K562 (cell line): ENCODE measurements around the gene NUP210. TPM values are rescaled to one million over a fixed set of nuclear protein-coding genes. Genes with fewer than 3 reads are reported as not detected.

Experiments used
- E2F3 ChIP-seq: fragments of 250-450 bp; sonication (Bioruptor Pico); IDR thresholded peaks from 2 replicates; pipeline ENCODE4 v1.4.0; 2020; ENCODE audit warnings: mild to moderate bottlenecking
- ELF2 ChIP-seq: fragments of 250-450 bp; sonication (Bioruptor Pico); IDR thresholded peaks from 2 replicates; pipeline ENCODE4 v1.5.0; 2021; ENCODE audit warnings: mild to moderate bottlenecking
- FUS ChIP-seq: fragments of 200-400 bp; formaldehyde crosslinking; optimal IDR thresholded peaks from 2 replicates; pipeline ENCODE3; 2017; ENCODE audit warnings: low read depth, low read length
- GABPB1 ChIP-seq: sonication (generic); formaldehyde crosslinking; IDR thresholded peaks from 2 replicates; pipeline ENCODE4 v1.8.0; 2022; ENCODE audit warnings: mild to moderate bottlenecking, missing genetic modification reagents
- GATAD2B ChIP-seq: fragments of 450-650 bp; IDR thresholded peaks from 2 replicates; pipeline ENCODE4 v1.6.1; 2017; ENCODE audit warnings: mild to moderate bottlenecking, borderline replicate concordance
- HDAC3 ChIP-seq: fragments of 450-650 bp; IDR thresholded peaks from 2 replicates; pipeline ENCODE4 v1.6.1; 2018; ENCODE audit warnings: borderline replicate concordance, mild to moderate bottlenecking, moderate library complexity; ENCODE audit not compliant: partially characterized antibody
- HLTF ChIP-seq: fragments of 450-650 bp; IDR thresholded peaks from 2 replicates; pipeline ENCODE4 v1.6.1; 2016
- KDM1A ChIP-seq, 2 experiments: fragments of 450-650 bp; IDR thresholded peaks; 2 replicates each; pipeline ENCODE4 v1.6.1; 2016; ENCODE audit warnings: mild to moderate bottlenecking in 2 of 2
- MYBL2 ChIP-seq, 2 experiments: fragments of 450-650 bp in 1 of 2; sonication (generic) in 1 of 2; formaldehyde crosslinking in 1 of 2; IDR thresholded peaks; 2 replicates each; pipeline versions ENCODE4 v1.6.1 to v1.8.1; 2017 to 2022; ENCODE audit warnings: borderline replicate concordance in 1 of 2, inconsistent platforms in 1 of 2, low read depth in 1 of 2, mild to moderate bottlenecking in 1 of 2, missing genetic modification reagents in 1 of 2, moderate library complexity in 1 of 2
- RBM22 ChIP-seq: fragments of 200-400 bp; formaldehyde crosslinking; IDR thresholded peaks from 2 replicates; pipeline ENCODE4 v1.6.1; 2018; ENCODE audit warnings: low read length, low read depth; ENCODE audit not compliant: poor library complexity, severe bottlenecking
- polyA plus RNA-seq, 8 experiments: library from polyadenylated mRNA; depleted of rRNA in 4 of 8; stranded (reverse) in 5 of 8; unstranded in 3 of 8; fragments of >200 nt; fragmentation: Nextera tagmentation in 2 of 8; fragmentation: Illumina TruSeq in 1 of 8; extraction: Ambion mirVana in 2 of 8; extraction: Trizol in 1 of 8; gene quantifications; 2 replicates each; pipeline versions ENCODE4 v1.2.1 to v1.2.3, GENCODE V29; 2011 to 2014; ENCODE audit warnings: inconsistent platforms in 1 of 8, missing spikeins in 1 of 8
- total RNA-seq, 7 experiments: library from RNA; depleted of rRNA in 6 of 7; stranded (reverse); fragments of >200 nt in 6 of 7; fragmentation: Illumina TruSeq in 2 of 7; extraction: Trizol in 2 of 7; gene quantifications; 2 replicates each; pipeline versions ENCODE4 v1.2.1 to v1.2.3, GENCODE V29; 2011 to 2021; ENCODE audit warnings: low replicate concordance in 1 of 7
- TF ChIP-seq, protein P1 (sequence below), 2 experiments: fragments of 450-650 bp; formaldehyde crosslinking in 1 of 2; IDR thresholded peaks; 2 replicates each; pipeline versions ENCODE4 v1.4.0 to v1.6.1; 2014 to 2020; ENCODE audit warnings: mild to moderate bottlenecking in 2 of 2, borderline replicate concordance in 1 of 2, low read depth in 1 of 2
- TF ChIP-seq, protein P2 (sequence below): sonication (generic); formaldehyde crosslinking; IDR thresholded peaks from 2 replicates; pipeline ENCODE4 v1.8.1; 2023; ENCODE audit warnings: mild to moderate bottlenecking, missing genetic modification reagents

Gene NUP210
- total and polyA plus RNA-seq, 9 of the 15 experiments (the other 6 are each of a cell fraction or from before 2014, with no cell fraction given), result 1.2 to 138 (median 44.0) TPM

DNA sequence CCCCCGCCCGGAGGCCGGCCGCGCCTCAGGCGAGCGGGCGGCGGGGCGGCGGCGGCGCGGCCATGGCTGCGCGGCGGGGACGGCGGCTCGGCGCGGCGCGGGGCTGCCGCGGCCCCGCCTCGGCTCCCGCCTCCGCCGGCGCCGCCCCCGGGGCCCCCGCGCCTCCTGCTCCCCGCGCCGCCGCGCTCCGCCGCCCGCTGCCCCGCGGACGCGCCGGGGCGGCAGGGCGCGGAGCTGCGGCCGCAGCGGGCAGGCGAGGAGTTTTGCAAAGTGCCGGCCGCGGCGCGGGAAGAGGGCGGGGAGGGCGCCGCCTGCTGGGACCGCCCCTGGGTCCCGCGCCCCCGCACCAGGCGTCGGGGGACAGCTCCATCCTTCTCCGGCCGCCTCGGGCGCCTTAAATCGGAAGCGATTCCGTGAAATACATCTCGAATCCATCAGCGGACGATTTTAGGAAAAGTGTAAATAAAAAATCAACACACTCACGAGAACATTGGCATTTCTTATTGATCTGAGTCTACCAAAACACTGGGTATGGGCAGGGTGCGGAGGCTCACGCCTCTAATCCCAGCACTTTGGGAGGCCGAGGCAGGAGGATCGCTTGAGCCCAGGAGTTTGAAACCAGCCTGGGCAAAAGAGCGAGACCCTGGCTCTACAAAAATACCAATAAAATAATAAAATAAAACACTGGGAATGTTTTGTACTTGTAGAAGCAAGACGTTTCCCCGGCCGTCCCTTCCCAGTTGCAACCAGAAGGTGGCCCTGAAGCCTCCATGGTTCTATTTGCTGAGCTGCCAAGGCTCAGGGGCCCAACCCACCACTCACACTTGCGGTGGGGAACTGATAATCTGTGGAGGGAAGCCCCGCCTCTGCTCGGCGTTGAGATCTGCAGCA, 136.9 kb downstream of the NUP210 start (continued):
- TF ChIP-seq, protein P1, sequence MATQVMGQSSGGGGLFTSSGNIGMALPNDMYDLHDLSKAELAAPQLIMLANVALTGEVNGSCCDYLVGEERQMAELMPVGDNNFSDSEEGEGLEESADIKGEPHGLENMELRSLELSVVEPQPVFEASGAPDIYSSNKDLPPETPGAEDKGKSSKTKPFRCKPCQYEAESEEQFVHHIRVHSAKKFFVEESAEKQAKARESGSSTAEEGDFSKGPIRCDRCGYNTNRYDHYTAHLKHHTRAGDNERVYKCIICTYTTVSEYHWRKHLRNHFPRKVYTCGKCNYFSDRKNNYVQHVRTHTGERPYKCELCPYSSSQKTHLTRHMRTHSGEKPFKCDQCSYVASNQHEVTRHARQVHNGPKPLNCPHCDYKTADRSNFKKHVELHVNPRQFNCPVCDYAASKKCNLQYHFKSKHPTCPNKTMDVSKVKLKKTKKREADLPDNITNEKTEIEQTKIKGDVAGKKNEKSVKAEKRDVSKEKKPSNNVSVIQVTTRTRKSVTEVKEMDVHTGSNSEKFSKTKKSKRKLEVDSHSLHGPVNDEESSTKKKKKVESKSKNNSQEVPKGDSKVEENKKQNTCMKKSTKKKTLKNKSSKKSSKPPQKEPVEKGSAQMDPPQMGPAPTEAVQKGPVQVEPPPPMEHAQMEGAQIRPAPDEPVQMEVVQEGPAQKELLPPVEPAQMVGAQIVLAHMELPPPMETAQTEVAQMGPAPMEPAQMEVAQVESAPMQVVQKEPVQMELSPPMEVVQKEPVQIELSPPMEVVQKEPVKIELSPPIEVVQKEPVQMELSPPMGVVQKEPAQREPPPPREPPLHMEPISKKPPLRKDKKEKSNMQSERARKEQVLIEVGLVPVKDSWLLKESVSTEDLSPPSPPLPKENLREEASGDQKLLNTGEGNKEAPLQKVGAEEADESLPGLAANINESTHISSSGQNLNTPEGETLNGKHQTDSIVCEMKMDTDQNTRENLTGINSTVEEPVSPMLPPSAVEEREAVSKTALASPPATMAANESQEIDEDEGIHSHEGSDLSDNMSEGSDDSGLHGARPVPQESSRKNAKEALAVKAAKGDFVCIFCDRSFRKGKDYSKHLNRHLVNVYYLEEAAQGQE (IDR thresholded peaks at IDR 0.05; ENCODE audit: borderline replicate concordance), result peak; percentile 9; the same call in 1 of the 2 replicates
- TF ChIP-seq, protein P1 (CRISPR knock-in tag; IDR thresholded peaks at IDR 0.05; ENCODE audit: low read depth), result no peak
- TF ChIP-seq RBM22 (no peak), HLTF (no peak), MYBL2 (IDR thresholded peaks at IDR 0.05; ENCODE audit: low read depth) (no peak), MYBL2 (CRISPR knock-in tag; IDR thresholded peaks at IDR 0.05; ENCODE audit: borderline replicate concordance) (no peak), E2F3 (CRISPR knock-in tag) (no peak), KDM1A (IDR thresholded peaks at IDR 0.05) (0 out of 4 replicates have a peak, but pooled peaks of 1 of the 2 experiments have one; percentile 17), ELF2 (no peak), GATAD2B (0 out of 2 replicates have a peak, but pooled peaks have one; percentile 0), GABPB1 (no peak), FUS (no peak), HDAC3 (no peak)
- TF ChIP-seq, protein P2, sequence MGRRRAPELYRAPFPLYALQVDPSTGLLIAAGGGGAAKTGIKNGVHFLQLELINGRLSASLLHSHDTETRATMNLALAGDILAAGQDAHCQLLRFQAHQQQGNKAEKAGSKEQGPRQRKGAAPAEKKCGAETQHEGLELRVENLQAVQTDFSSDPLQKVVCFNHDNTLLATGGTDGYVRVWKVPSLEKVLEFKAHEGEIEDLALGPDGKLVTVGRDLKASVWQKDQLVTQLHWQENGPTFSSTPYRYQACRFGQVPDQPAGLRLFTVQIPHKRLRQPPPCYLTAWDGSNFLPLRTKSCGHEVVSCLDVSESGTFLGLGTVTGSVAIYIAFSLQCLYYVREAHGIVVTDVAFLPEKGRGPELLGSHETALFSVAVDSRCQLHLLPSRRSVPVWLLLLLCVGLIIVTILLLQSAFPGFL (CRISPR knock-in tag), result no peak
